Loucy (cell line): ENCODE results near the gene STX7.

Source experiments
- EZH2phosphoT487 ChIP-seq: fragments of 200-600 bp; IDR thresholded peaks from 2 replicates; pipeline ENCODE4 v1.6.1; 2018; ENCODE audit warnings: antibody characterized with exemption, mild to moderate bottlenecking, moderate library complexity, borderline replicate concordance
- TF ChIP-seq, protein P1 (sequence below): fragments of 200-600 bp; sonication (generic); conservative IDR thresholded peaks from 2 replicates; pipeline ENCODE4 v1.5.1; 2014; ENCODE audit warnings: mild to moderate bottlenecking, antibody characterized with exemption, low read length

DNA sequence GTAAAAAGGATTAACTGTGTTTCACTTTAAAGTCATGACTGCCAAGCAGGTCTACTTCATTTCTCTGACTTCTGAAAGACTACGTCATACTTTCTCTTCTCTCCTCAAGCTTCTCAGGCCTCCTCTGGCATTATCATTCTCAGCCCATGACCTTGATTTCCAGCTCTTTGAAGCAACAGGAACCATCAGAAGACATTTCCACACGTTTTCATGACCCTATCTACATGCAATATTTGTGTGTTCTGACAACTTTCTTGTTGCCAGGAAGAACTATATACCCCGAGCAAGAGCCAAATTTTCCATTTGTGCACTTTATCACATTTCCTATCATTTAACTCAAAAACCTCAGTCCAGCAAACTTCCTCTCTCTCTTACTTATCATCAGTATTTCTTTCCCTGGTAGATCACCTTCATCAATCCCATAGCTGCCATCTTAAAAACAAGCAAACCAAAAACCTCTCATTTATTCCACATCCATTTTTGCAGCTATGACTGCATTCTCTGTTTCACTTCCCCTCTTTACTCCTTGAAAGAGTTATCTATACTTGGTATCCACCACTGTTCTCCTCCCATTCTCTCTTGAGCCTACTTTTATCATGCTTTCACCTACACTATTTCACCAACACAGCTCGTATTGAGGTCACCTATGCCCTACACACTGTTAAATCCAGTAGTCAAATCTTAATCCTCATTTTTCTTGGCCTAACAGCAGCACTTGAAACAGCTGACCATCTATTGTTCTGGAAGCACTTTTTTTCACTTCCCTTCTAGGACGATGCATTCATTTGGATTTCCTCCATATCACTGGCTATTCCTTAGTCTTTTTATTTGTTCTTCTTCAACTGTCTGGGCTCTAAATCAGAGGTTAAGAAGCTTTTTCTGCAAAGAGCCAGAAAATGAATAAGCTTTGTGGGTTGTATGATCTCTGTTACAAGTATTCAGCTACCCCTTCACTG, 47.1 kb downstream of the STX7 start:
- TF ChIP-seq, protein P1, sequence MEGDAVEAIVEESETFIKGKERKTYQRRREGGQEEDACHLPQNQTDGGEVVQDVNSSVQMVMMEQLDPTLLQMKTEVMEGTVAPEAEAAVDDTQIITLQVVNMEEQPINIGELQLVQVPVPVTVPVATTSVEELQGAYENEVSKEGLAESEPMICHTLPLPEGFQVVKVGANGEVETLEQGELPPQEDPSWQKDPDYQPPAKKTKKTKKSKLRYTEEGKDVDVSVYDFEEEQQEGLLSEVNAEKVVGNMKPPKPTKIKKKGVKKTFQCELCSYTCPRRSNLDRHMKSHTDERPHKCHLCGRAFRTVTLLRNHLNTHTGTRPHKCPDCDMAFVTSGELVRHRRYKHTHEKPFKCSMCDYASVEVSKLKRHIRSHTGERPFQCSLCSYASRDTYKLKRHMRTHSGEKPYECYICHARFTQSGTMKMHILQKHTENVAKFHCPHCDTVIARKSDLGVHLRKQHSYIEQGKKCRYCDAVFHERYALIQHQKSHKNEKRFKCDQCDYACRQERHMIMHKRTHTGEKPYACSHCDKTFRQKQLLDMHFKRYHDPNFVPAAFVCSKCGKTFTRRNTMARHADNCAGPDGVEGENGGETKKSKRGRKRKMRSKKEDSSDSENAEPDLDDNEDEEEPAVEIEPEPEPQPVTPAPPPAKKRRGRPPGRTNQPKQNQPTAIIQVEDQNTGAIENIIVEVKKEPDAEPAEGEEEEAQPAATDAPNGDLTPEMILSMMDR: no peak
- no peak for TF ChIP-seq EZH2phosphoT487
